WTC11 (cell line): ENCODE data around the gene SLC25A39. TPM values are rescaled to one million over a fixed set of nuclear protein-coding genes. Genes with fewer than 3 reads are reported as not detected.
A peak's percentile ranks its signal among the peaks of the same experiment; 100 is the strongest.

Experiments
- ATAC-seq: fragments of 200-7000 bp; cut with Tn5 transposase; 2 replicates; pipeline ENCODE4 v1.10.0; 2021; ENCODE audit warnings: mild to moderate bottlenecking, moderate library complexity
- CTCF ChIA-PET: fragments of 300-600 bp; sonication (Branson Sonifier 250); formaldehyde crosslinking; loops from one replicate; lab custom pipeline; 2021; ENCODE audit warnings: antibody characterized with exemption; lab: Charles Lee
- POLR2A ChIA-PET: fragments of 350-600 bp; sonication (Branson Sonifier 250); formaldehyde crosslinking; loops from one replicate; lab custom pipeline; 2021; ENCODE audit warnings: antibody characterized with exemption; lab: Charles Lee
- DNase-seq: peaks from one replicate; pipeline ENCODE4 v3.0.0; 2021; ENCODE audit warnings: low spot score
- H3K27ac Mint-ChIP-seq: 2 replicates; pipeline ENCODE4 v1.8.0; 2021; ENCODE audit warnings: mixed read lengths
- H3K27me3 Mint-ChIP-seq: 2 replicates; pipeline ENCODE4 v1.8.0; 2021; ENCODE audit warnings: low read depth, mild to moderate bottlenecking, moderate library complexity, mixed read lengths
- H3K36me3 Mint-ChIP-seq: 2 replicates; pipeline ENCODE4 v1.8.0; 2021; ENCODE audit warnings: mixed read lengths
- H3K4me1 Mint-ChIP-seq: 2 replicates; pipeline ENCODE4 v1.8.0; 2022; ENCODE audit warnings: mixed read lengths
- H3K4me3 Mint-ChIP-seq: 2 replicates; pipeline ENCODE4 v1.8.0; 2021; ENCODE audit warnings: mild to moderate bottlenecking, moderate library complexity, mixed read lengths
- H3K9me3 Mint-ChIP-seq: 2 replicates; pipeline ENCODE4 v1.8.0; 2021; ENCODE audit warnings: mixed read lengths
- AR ChIP-seq: fragments of 250-450 bp; sonication (Bioruptor Pico); IDR thresholded peaks from 2 replicates; pipeline ENCODE4 v1.9.0; 2021; ENCODE audit warnings: mild to moderate bottlenecking
- CBFB ChIP-seq: sonication (generic); formaldehyde crosslinking; IDR thresholded peaks from 2 replicates; pipeline ENCODE4 v1.8.1; 2022; ENCODE audit warnings: mild to moderate bottlenecking, low read depth, missing genetic modification reagents
- CREB1 ChIP-seq: sonication (generic); formaldehyde crosslinking; IDR thresholded peaks from 2 replicates; pipeline ENCODE4 v1.8.0; 2023; ENCODE audit warnings: mild to moderate bottlenecking, missing genetic modification reagents
- CTCF ChIP-seq: fragments of 200-600 bp; IDR thresholded peaks from 2 replicates; pipeline ENCODE4 v1.8.0; 2022; ENCODE audit warnings: antibody characterized with exemption
- E2F4 ChIP-seq: sonication (generic); formaldehyde crosslinking; IDR thresholded peaks from 2 replicates; pipeline ENCODE4 v1.8.1; 2022; ENCODE audit warnings: low read depth, mild to moderate bottlenecking, moderate library complexity, missing genetic modification reagents, borderline replicate concordance
- ETV6 ChIP-seq: sonication (generic); formaldehyde crosslinking; IDR thresholded peaks from 2 replicates; pipeline ENCODE4 v1.8.1; 2022; ENCODE audit warnings: mild to moderate bottlenecking, missing genetic modification reagents
- IRF2 ChIP-seq: sonication (generic); formaldehyde crosslinking; IDR thresholded peaks from 2 replicates; pipeline ENCODE4 v1.8.0; 2022; ENCODE audit warnings: low read depth, missing genetic modification reagents, borderline replicate concordance
- MYBL2 ChIP-seq: sonication (generic); formaldehyde crosslinking; IDR thresholded peaks from 2 replicates; pipeline ENCODE4 v1.8.1; 2023; ENCODE audit warnings: mild to moderate bottlenecking, moderate library complexity, missing genetic modification reagents
- NR3C1 ChIP-seq: sonication (generic); formaldehyde crosslinking; conservative IDR thresholded peaks from 2 replicates; pipeline ENCODE4 v1.8.1; 2023; ENCODE audit warnings: low read depth, mild to moderate bottlenecking, missing genetic modification reagents
- SMAD4 ChIP-seq: sonication (generic); formaldehyde crosslinking; IDR thresholded peaks from 2 replicates; pipeline ENCODE4 v1.8.0; 2022; ENCODE audit warnings: mild to moderate bottlenecking, missing genetic modification reagents
- SP1 ChIP-seq: sonication (generic); formaldehyde crosslinking; conservative IDR thresholded peaks from 2 replicates; pipeline ENCODE4 v1.8.1; 2022; ENCODE audit warnings: missing genetic modification reagents
- TEAD1 ChIP-seq: sonication (generic); formaldehyde crosslinking; IDR thresholded peaks from 2 replicates; pipeline ENCODE4 v1.8.0; 2022; ENCODE audit warnings: mild to moderate bottlenecking, missing genetic modification reagents
- TP53 ChIP-seq: sonication (generic); formaldehyde crosslinking; IDR thresholded peaks from 2 replicates; pipeline ENCODE4 v1.8.1; 2023; ENCODE audit warnings: mild to moderate bottlenecking, missing genetic modification reagents
- ZMAT4 ChIP-seq: fragments of 250-450 bp; sonication (Bioruptor Pico); IDR thresholded peaks from 2 replicates; pipeline ENCODE4 v1.9.0; 2021; ENCODE audit warnings: mild to moderate bottlenecking
- ZNF416 ChIP-seq: fragments of 250-450 bp; sonication (Bioruptor Pico); IDR thresholded peaks from 2 replicates; pipeline ENCODE4 v1.9.0; 2021; ENCODE audit warnings: mild to moderate bottlenecking, inconsistent platforms
- ZNF423 ChIP-seq: fragments of 250-450 bp; sonication (Bioruptor Pico); IDR thresholded peaks from 2 replicates; pipeline ENCODE4 v2.1.2; 2022; ENCODE audit warnings: mild to moderate bottlenecking, moderate library complexity
- ZNF671 ChIP-seq: fragments of 250-450 bp; sonication (Bioruptor Pico); IDR thresholded peaks from 2 replicates; pipeline ENCODE4 v1.8.0; 2021; ENCODE audit warnings: mild to moderate bottlenecking
- total RNA-seq: library from RNA; stranded (reverse); gene quantifications from 3 replicates; pipeline ENCODE4 v1.2.3, GENCODE V29; 2021
- TF ChIP-seq, protein P1 (sequence below): sonication (generic); formaldehyde crosslinking; IDR thresholded peaks from 2 replicates; pipeline ENCODE4 v1.8.1; 2023; ENCODE audit warnings: mild to moderate bottlenecking, missing genetic modification reagents, borderline replicate concordance

Gene SLC25A39
- total RNA-seq, 1 experiment from 2014 or later = 271 TPM

DNA sequence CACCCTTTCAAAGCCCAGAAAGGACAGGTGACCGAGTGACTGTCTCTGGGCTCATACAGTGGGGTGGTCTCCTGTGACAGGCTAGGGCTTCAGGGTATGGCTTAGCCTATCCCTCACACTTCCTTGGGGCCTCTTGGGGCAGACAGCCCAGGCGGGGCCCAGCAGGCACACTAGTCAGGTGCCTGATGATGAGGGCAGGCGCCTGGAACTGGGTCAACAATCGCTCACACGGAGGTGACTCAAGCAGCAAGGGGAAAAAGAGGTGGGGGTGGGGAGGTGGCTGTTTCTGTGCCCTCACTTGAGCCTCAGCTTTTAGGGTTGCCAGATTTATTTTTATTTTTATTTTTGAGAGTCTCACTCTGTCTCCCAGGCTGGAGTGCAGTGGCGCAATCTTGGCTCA lies 14.1 kb upstream of the SLC25A39 start:
- ATAC-seq (peak; percentile 41; the same call in 1 of the 2 replicates), DNase-seq (no peak)
- ChIA-PET CTCF (interaction anchor here (0.7 to 1.1 kb wide), 3 partner anchors 12 to 133 kb away, joined by 3 to 4 read pairs (median 3); no protein-coding TSS in a partner anchor), POLR2A (no interaction called here)
- H3K4me1 Mint-ChIP-seq = peaks cover 8% of the 10 kb centered on the region; the same call in 1 of the 2 replicates
- TF ChIP-seq TEAD1 (CRISPR knock-in tag) (no peak), AR (CRISPR knock-in tag) (no peak), ETV6 (CRISPR knock-in tag) (no peak), SP1 (no peak), IRF2 (CRISPR knock-in tag) (no peak), E2F4 (CRISPR knock-in tag) (no peak), ZNF671 (CRISPR knock-in tag) (no peak), SMAD4 (no peak), TP53 (CRISPR knock-in tag) (no peak), ZNF423 (no peak), ZNF416 (no peak), CTCF (no peak)
- H3K4me3 Mint-ChIP-seq = no peak overlapping the region
- peaks cover 15% of the 10 kb centered on the region for H3K27me3 Mint-ChIP-seq
- no peaks in the 10 kb centered on the region for H3K9me3 Mint-ChIP-seq
- no peaks in the 10 kb centered on the region for H3K36me3 Mint-ChIP-seq
- no peak overlapping the region for H3K27ac Mint-ChIP-seq

GRCh38 chr17:44335968-44336367 lies 11.3 kb upstream of the SLC25A39 start:
- Mint-ChIP-seq H3K4me1 (peaks cover 12% of the 10 kb centered on the region; the same call in 1 of the 2 replicates), H3K36me3 (no peaks in the 10 kb centered on the region), H3K27ac (no peak overlapping the region), H3K9me3 (no peaks in the 10 kb centered on the region), H3K4me3 (no peak overlapping the region), H3K27me3 (peaks cover 5% of the 10 kb centered on the region)
- DNase-seq (no peak), ATAC-seq (no peak)
- ChIA-PET CTCF (interaction anchor here (0.9 to 7.4 kb wide), 5 partner anchors 9 to 134 kb away, joined by 3 to 78 read pairs (median 8); partner anchors contain the start of gene GRN), POLR2A (interaction anchor here (0.6 kb wide), 1 partner anchor 1679 kb away, joined by 4 read pairs; no protein-coding TSS in a partner anchor)
- no peak for TF ChIP-seq CREB1 (CRISPR knock-in tag)
- TF ChIP-seq, protein P1, sequence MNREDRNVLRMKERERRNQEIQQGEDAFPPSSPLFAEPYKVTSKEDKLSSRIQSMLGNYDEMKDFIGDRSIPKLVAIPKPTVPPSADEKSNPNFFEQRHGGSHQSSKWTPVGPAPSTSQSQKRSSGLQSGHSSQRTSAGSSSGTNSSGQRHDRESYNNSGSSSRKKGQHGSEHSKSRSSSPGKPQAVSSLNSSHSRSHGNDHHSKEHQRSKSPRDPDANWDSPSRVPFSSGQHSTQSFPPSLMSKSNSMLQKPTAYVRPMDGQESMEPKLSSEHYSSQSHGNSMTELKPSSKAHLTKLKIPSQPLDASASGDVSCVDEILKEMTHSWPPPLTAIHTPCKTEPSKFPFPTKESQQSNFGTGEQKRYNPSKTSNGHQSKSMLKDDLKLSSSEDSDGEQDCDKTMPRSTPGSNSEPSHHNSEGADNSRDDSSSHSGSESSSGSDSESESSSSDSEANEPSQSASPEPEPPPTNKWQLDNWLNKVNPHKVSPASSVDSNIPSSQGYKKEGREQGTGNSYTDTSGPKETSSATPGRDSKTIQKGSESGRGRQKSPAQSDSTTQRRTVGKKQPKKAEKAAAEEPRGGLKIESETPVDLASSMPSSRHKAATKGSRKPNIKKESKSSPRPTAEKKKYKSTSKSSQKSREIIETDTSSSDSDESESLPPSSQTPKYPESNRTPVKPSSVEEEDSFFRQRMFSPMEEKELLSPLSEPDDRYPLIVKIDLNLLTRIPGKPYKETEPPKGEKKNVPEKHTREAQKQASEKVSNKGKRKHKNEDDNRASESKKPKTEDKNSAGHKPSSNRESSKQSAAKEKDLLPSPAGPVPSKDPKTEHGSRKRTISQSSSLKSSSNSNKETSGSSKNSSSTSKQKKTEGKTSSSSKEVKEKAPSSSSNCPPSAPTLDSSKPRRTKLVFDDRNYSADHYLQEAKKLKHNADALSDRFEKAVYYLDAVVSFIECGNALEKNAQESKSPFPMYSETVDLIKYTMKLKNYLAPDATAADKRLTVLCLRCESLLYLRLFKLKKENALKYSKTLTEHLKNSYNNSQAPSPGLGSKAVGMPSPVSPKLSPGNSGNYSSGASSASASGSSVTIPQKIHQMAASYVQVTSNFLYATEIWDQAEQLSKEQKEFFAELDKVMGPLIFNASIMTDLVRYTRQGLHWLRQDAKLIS = no peak
- no peak for TF ChIP-seq ZMAT4
- no peak for TF ChIP-seq CBFB (CRISPR knock-in tag)
- no peak for TF ChIP-seq MYBL2 (CRISPR knock-in tag)
- no peak for TF ChIP-seq NR3C1
- no peak for TF ChIP-seq TEAD1 (CRISPR knock-in tag)
